GM23338 (cell line): ENCODE results near the gene MBNL1. TPM values are rescaled to one million over a fixed set of nuclear protein-coding genes. Genes with fewer than 3 reads are reported as not detected.

Source experiments
- ATAC-seq: fragments of 200-7000 bp; cut with Tn5 transposase; 3 replicates; pipeline ENCODE4 v1.9.1; 2020
- DNase-seq: peaks from one replicate; pipeline ENCODE4 v3.0.0-alpha.2; 2015; ENCODE audit warnings: low spot score
- H2AFZ ChIP-seq: fragments of 200-600 bp; sonication (generic); 2 replicates; pipeline ENCODE4 v1.8.0; 2016; ENCODE audit warnings: antibody characterized with exemption, mild to moderate bottlenecking, moderate library complexity
- H3F3A ChIP-seq: fragments of 200-600 bp; sonication (generic); replicated peaks from 2 replicates; pipeline ENCODE4 v1.8.0; 2017; ENCODE audit warnings: antibody characterized with exemption, mixed run types, low read depth
- H3K27ac ChIP-seq: fragments of 200-600 bp; sonication (generic); 2 replicates; pipeline ENCODE4 v1.6.1; 2016; ENCODE audit warnings: low read depth
- H3K27me3 ChIP-seq: fragments of 200-600 bp; sonication (generic); 2 replicates; pipeline ENCODE4 v1.8.0; 2016; ENCODE audit warnings: mild to moderate bottlenecking, mixed run types, moderate library complexity; ENCODE audit not compliant: insufficient read depth
- H3K36me3 ChIP-seq: fragments of 200-600 bp; sonication (generic); 2 replicates; pipeline ENCODE4 v1.8.0; 2016; ENCODE audit warnings: mild to moderate bottlenecking; ENCODE audit not compliant: insufficient read depth
- H3K4me1 ChIP-seq: fragments of 200-600 bp; sonication (generic); 2 replicates; pipeline ENCODE4 v1.8.0; 2016; ENCODE audit warnings: mild to moderate bottlenecking, moderate library complexity; ENCODE audit not compliant: insufficient read depth
- H3K4me2 ChIP-seq: fragments of 200-600 bp; sonication (generic); 2 replicates; pipeline ENCODE4 v1.7.1; 2017; ENCODE audit warnings: mixed run types
- H3K4me3 ChIP-seq: fragments of 200-600 bp; sonication (generic); 2 replicates; pipeline ENCODE4 v1.6.1; 2016; ENCODE audit warnings: mixed run types
- H3K79me2 ChIP-seq: fragments of 200-600 bp; sonication (generic); replicated peaks from 2 replicates; pipeline ENCODE4 v1.8.0; 2017; ENCODE audit warnings: mild to moderate bottlenecking; ENCODE audit not compliant: insufficient read depth
- H3K9me2 ChIP-seq: fragments of 200-600 bp; sonication (generic); 2 replicates; pipeline ENCODE4 v1.8.0; 2017; ENCODE audit not compliant: insufficient read depth
- H4K20me1 ChIP-seq: fragments of 200-600 bp; sonication (generic); replicated peaks from 2 replicates; pipeline ENCODE4 v1.8.0; 2017; ENCODE audit warnings: mild to moderate bottlenecking; ENCODE audit not compliant: insufficient read depth
- H3K27ac Mint-ChIP-seq: 2 replicates; pipeline ENCODE4 v1.8.0; 2020; ENCODE audit warnings: inconsistent platforms, mild to moderate bottlenecking, moderate library complexity, mixed read lengths
- H3K27me3 Mint-ChIP-seq: 3 replicates; pipeline ENCODE4 v1.8.0; 2022; ENCODE audit warnings: low read depth, mild to moderate bottlenecking, moderate library complexity, mixed read lengths, inconsistent platforms; ENCODE audit not compliant: insufficient read depth, poor library complexity
- H3K36me3 Mint-ChIP-seq: 3 replicates; pipeline ENCODE4 v1.8.0; 2021; ENCODE audit warnings: low read depth, mild to moderate bottlenecking, inconsistent platforms, moderate library complexity, mixed read lengths
- H3K4me1 Mint-ChIP-seq: 3 replicates; pipeline ENCODE4 v1.8.0; 2020; ENCODE audit warnings: mild to moderate bottlenecking, inconsistent platforms, mixed read lengths
- H3K4me3 Mint-ChIP-seq: 3 replicates; pipeline ENCODE4 v1.8.0; 2021; ENCODE audit warnings: moderate library complexity, mild to moderate bottlenecking, inconsistent platforms, mixed read lengths
- H3K9me3 Mint-ChIP-seq: 3 replicates; pipeline ENCODE4 v1.8.0; 2020; ENCODE audit warnings: moderate library complexity, mild to moderate bottlenecking, inconsistent platforms, mixed read lengths
- EZH2 ChIP-seq: fragments of 200-600 bp; sonication (generic); IDR thresholded peaks from one replicate; pipeline ENCODE4 v1.8.0; 2017; ENCODE audit warnings: antibody characterized with exemption, mild to moderate bottlenecking, low read depth; ENCODE audit not compliant: unreplicated experiment
- EZH2phosphoT487 ChIP-seq: fragments of 200-600 bp; sonication (generic); IDR thresholded peaks from one replicate; pipeline ENCODE4 v1.8.1; 2018; ENCODE audit warnings: antibody characterized with exemption; ENCODE audit not compliant: unreplicated experiment
- JUNB ChIP-seq: IDR thresholded peaks from one replicate; pipeline ENCODE4 v1.6.1; 2016; ENCODE audit warnings: antibody characterized with exemption; ENCODE audit not compliant: unreplicated experiment
- NANOG ChIP-seq: IDR thresholded peaks from 2 replicates; pipeline ENCODE4 v1.6.1; 2016; ENCODE audit warnings: antibody characterized with exemption, borderline replicate concordance
- POLR2AphosphoS5 ChIP-seq: IDR thresholded peaks from 2 replicates; pipeline ENCODE4 v1.6.1; 2016; ENCODE audit warnings: antibody characterized with exemption, low read depth
- REST ChIP-seq: IDR thresholded peaks from one replicate; pipeline ENCODE4 v1.6.1; 2018; ENCODE audit warnings: antibody characterized with exemption; ENCODE audit not compliant: unreplicated experiment
- STAT1 ChIP-seq: IDR thresholded peaks from one replicate; pipeline ENCODE4 v1.6.1; 2016; ENCODE audit warnings: antibody characterized with exemption; ENCODE audit not compliant: unreplicated experiment
- ZNF114 ChIP-seq: fragments of 250-450 bp; sonication (Bioruptor Pico); IDR thresholded peaks from 2 replicates; pipeline ENCODE4 v1.5.0; 2020; ENCODE audit warnings: mild to moderate bottlenecking, moderate library complexity
- ZNF331 ChIP-seq: fragments of 250-450 bp; sonication (Bioruptor Pico); IDR thresholded peaks from 2 replicates; pipeline ENCODE4 v1.5.0; 2020; ENCODE audit warnings: low read depth, mild to moderate bottlenecking, moderate library complexity
- polyA plus RNA-seq: library from polyadenylated mRNA; unstranded; fragments of >200 nt; fragmentation: Nextera tagmentation; extraction: Ambion mirVana; gene quantifications from 2 replicates; pipeline ENCODE4 v1.2.1, GENCODE V29; 2016
- total RNA-seq: library from RNA; depleted of rRNA; stranded (reverse); fragments of >200 nt; shearing (Covaris generic); gene quantifications from 2 replicates; pipeline ENCODE4 v1.2.3, GENCODE V29; 2014

MBNL1 gene
- total and polyA plus RNA-seq, 2 experiments from 2014 or later: 9.4 to 23.2 TPM

GRCh38 chr3:152480282-152480953 lies 211.7 kb downstream of the MBNL1 start:
- ATAC-seq (no peak), DNase-seq (no peak)
- H3K36me3 Mint-ChIP-seq: peaks cover 15% of the 10 kb centered on the region; the same call in 2 of the 3 replicates
- peaks cover 1% of the 10 kb centered on the region for H3K27me3 Mint-ChIP-seq
- peaks cover 20% of the 10 kb centered on the region for H3K9me3 Mint-ChIP-seq
- Histone ChIP-seq H3K27ac (no peak overlapping the region), H3K4me1 (no peaks in the 10 kb centered on the region), H3K9me2 (peaks cover 4% of the 10 kb centered on the region; the same call in 1 of the 2 replicates), H3K27me3 (no peaks in the 10 kb centered on the region), H3K36me3 (no peaks in the 10 kb centered on the region; the same call in 1 of the 2 replicates), H3F3A (no peaks in the 10 kb centered on the region), H2AFZ (no peak overlapping the region), H3K79me2 (no peaks in the 10 kb centered on the region), H4K20me1 (no peaks in the 10 kb centered on the region), H3K4me3 (no peak overlapping the region), H3K4me2 (no peak overlapping the region)
- TF ChIP-seq ZNF114: no peak
- no peaks in the 10 kb centered on the region for H3K4me1 Mint-ChIP-seq
- H3K4me3 Mint-ChIP-seq: no peak overlapping the region
- no peak overlapping the region for H3K27ac Mint-ChIP-seq

- H2AFZ ChIP-seq: no peak overlapping the region; the same call in 1 of the 2 replicates
- Mint-ChIP-seq H3K4me1 (0 out of 3 replicates have a peak, but pooled peaks cover 2% of the 10 kb centered on the region), H3K36me3 (peaks cover 13% of the 10 kb centered on the region; the same call in 2 of the 3 replicates), H3K27ac (no peak overlapping the region), H3K9me3 (peaks cover 15% of the 10 kb centered on the region), H3K27me3 (peaks cover 1% of the 10 kb centered on the region), H3K4me3 (no peak overlapping the region)
- H3K4me3 ChIP-seq: no peak overlapping the region
- DNase-seq: no peak
- no peaks in the 10 kb centered on the region for H3K4me1 ChIP-seq
- H3K79me2 ChIP-seq: no peaks in the 10 kb centered on the region
- peaks cover 4% of the 10 kb centered on the region; the same call in 1 of the 2 replicates for H3K9me2 ChIP-seq
- H3K36me3 ChIP-seq: no peaks in the 10 kb centered on the region; the same call in 1 of the 2 replicates
- H3K4me2 ChIP-seq: no peak overlapping the region
- no peaks in the 10 kb centered on the region for H3K27me3 ChIP-seq
- H3K27ac ChIP-seq: no peak overlapping the region
- H4K20me1 ChIP-seq: no peaks in the 10 kb centered on the region
- H3F3A ChIP-seq: no peaks in the 10 kb centered on the region
- TF ChIP-seq JUNB (no peak), POLR2AphosphoS5 (no peak), STAT1 (no peak), EZH2 (no peak), NANOG (no peak)
- no peak for ATAC-seq
These were observed 217.6 kb downstream of the MBNL1 start for GRCh38 chr3:152486364-152486763.

GRCh38 chr3:152488449-152488848 lies 219.7 kb downstream of the MBNL1 start:
- no peak overlapping the region for H3K4me2 ChIP-seq
- no peaks in the 10 kb centered on the region for H3K36me3 ChIP-seq
- no peaks in the 10 kb centered on the region for H3K4me1 ChIP-seq
- Mint-ChIP-seq H3K27me3 (peaks cover 1% of the 10 kb centered on the region), H3K4me3 (no peak overlapping the region), H3K9me3 (0 out of 3 replicates have a peak, but pooled peaks cover 2% of the 10 kb centered on the region), H3K27ac (no peak overlapping the region), H3K36me3 (peaks cover 3% of the 10 kb centered on the region; the same call in 1 of the 3 replicates), H3K4me1 (0 out of 3 replicates have a peak, but pooled peaks cover 2% of the 10 kb centered on the region)
- ATAC-seq (no peak), DNase-seq (no peak)
- no peaks in the 10 kb centered on the region for H3K79me2 ChIP-seq
- no peaks in the 10 kb centered on the region for H4K20me1 ChIP-seq
- no peak overlapping the region for H3K4me3 ChIP-seq
- no peaks in the 10 kb centered on the region for H3F3A ChIP-seq
- peaks cover 4% of the 10 kb centered on the region; the same call in 1 of the 2 replicates for H3K9me2 ChIP-seq
- no peaks in the 10 kb centered on the region for H3K27me3 ChIP-seq
- H3K27ac ChIP-seq: no peak overlapping the region
- no peak overlapping the region for H2AFZ ChIP-seq
- TF ChIP-seq STAT1 (no peak), POLR2AphosphoS5 (no peak), EZH2phosphoT487 (no peak), ZNF114 (no peak), REST (no peak), ZNF331 (CRISPR knock-in tag) (no peak)
